Hematopoietic multipotent progenitor cell treated with erythropoietin and hydrocortisone succinate and interleukin-3 and kit ligand, for 6 days (in vitro differentiated cells): Measurements from ENCODE around the gene SELPLG.

Experiments used
- DNase-seq: peaks from one replicate; pipeline ENCODE4 v3.0.0-alpha.2; 2015

SELPLG gene

GRCh38 chr12:108618079-108618952 lies 15.4 kb downstream of the SELPLG start:
- DNase-seq: peak; percentile 92

DNA sequence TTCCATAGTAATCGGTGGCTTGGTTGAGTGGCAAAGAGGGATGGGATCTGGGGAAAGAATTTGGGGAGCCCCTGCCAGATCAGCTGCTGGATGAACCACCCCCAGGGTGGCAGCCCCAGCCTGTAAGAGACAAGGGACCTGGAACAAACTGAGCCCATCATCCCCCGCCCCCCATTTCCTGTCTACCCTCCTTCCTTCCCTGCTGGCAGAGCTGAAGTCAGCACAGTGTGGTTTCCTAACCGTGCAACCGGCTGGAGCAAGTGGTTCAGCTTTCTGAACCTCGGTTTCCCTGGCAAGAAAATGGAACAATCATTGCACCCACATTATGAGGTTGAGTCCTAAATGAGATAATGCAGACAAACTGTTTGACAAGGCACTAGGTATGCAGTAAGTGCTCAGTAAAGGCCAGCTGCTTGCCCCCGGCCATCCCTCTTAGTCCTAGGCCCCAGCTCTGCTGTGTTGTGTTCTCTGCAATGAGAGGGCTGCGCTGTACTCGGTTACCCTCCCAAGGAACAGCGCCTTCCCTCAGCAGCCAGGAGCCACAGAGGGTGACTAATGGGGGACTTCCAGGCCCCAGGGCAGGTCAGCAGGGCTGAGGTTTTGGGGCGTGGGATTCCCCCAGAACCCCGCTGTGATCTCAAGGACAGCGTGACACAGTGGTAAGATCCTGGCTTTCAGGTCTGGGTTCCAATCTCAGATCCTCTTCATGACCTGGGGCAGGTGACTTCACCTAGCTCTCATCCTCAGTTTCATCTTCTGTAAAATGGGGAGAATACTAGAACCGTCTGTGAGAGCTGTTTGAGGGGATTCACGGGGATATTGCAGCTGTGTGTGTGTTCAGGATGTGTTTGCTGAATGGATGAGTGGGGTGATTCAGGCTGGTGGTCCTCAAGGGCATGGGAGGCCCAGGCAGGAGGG lies 16.5 kb downstream of the SELPLG start:
- peak; percentile 61 for DNase-seq

GRCh38 chr12:108616359-108616758 lies 17.3 kb downstream of the SELPLG start:
- no peak for DNase-seq

GRCh38 chr12:108615918-108616317 lies 17.8 kb downstream of the SELPLG start:
- no peak for DNase-seq

GRCh38 chr12:108614639-108615038 lies 19.1 kb downstream of the SELPLG start:
- DNase-seq: no peak

DNA sequence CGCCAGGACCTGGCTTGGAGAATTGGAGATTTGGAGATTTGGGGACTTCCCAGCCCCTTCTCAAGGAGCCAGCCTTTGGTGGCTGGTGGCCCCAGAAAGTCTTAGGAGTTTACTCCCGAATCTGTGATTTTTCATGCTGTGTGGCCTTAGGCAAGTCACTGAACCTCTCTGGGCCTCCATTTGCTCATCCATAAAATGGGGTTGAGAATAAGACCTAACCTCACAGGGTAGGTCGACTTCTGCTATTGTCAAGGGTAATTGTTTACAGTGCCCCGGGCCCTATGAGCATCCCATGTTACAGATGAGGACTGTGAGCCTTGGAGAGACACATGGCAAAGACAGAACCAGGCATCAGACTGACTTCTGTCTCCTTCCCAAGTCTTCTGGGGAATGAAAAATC lies 19.7 kb downstream of the SELPLG start:
- no peak for DNase-seq

GRCh38 chr12:108613548-108613947 lies 20.1 kb downstream of the SELPLG start:
- no peak for DNase-seq

- DNase-seq: no peak
Measured at GRCh38 chr12:108612788-108613282, 20.9 kb downstream of the SELPLG start.

GRCh38 chr12:108611884-108612415 lies 21.7 kb downstream of the SELPLG start:
- DNase-seq: peak; percentile 74

- DNase-seq: no peak
Measured at GRCh38 chr12:108610856-108611605, 22.7 kb downstream of the SELPLG start.

GRCh38 chr12:108610336-108610815 lies 23.3 kb downstream of the SELPLG start:
- no peak for DNase-seq

DNA sequence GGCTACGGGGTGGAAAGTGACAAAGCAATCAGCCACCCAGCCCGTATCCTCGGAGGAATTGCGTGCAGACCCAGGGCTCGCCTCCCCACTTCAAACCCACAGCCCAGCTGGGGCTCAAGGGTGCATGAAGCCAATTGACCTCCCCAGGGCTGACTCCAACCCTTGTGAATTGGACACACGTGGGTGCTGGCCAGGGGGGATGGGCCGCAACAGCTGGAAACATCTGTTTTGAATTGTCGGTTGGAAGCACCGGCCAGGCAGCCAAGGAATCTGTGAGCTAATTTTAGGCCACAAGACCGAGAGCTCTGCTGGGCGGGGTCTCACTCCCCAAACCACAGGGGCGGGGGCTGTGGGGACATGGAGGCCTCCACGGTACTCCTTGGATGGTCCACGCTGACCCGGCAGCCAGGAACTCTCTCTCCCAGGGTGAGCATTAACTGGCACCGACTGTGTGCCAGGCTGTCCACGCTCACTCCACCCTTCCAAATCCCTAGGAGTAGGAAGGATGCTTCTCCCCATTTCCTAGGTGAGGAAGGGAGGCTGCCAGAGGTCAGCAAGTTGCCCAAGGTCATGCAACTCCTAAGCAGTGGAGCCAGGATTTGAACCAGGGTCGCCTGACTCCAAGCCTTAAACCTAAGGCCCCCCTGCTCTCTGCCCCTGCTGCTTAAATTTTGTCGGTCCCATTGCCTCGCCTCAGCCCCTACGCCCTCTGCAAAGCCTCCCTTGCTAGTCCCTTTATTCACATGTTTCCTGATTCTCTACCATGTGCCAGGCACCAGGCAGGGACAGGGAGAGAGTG lies 24.0 kb downstream of the SELPLG start:
- DNase-seq: peak; percentile 38

DNA sequence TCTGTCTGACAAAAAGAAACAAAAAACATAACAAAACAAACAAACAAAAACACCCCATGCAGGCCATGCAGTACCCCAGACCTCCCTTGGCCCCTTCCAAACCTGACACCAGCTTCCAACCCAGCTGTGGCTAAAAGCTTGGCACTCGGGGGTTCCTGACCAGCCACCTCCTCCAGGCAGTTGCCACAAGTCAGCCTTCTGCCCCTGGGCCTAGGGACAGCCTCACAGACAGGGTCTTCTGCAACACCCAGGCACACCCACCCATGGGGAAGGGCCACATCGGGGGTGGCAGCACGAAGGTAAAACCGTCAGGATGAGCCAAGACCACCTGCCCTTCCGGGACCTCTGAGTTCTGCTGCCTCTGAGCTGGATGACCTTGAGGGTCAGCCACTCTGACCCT lies 25.1 kb downstream of the SELPLG start:
- no peak for DNase-seq

DNA sequence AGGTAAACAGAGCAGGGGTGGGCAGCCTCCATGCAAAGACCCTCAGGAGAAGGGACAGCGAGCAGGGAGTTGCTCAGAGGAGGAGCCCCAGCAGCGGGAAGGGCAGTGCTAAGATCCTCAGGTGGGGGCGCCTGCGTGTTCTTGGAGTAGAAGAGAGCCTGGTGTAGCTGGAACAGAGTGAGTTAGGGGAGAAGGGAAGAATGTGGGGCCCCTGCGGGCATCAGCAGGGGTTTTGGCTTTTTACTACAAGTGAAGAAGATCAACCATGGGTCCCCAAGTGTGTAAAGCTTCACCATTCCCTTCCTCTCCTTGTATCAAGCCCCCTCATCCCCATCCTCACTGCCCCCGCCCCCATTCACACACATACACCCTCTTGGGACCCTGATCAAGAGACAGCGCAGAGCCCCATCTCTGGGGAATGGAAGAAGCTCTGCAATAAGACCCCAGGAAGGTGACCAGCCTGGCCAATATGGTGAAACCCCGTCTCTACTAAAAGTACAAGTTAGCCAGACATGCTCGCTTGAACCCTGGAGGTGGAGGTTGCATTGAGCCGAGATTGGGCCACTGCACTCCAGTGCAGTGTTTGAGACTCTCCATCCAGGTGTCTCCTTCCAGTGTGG lies 25.6 kb downstream of the SELPLG start:
- DNase-seq: no peak

DNA sequence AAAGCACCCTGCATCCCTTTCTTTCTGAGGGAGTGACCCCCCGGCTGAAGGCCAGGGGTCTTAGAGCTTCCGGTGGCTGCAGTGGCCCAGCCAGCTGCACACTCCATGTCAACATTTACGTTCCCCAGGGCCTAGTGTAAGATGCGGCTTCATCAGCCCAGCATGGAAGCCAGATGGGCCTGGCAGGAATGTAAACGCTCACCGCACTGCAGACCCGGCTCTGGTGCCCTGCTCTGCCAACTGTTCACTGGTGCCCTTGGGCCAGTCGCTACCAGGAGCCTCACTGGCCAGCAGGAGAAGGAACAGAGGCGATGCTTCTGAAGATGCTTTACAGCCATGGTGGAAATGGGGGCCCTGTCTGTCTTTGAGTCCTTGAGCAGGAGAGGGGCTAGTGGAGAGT lies 27.2 kb downstream of the SELPLG start:
- no peak for DNase-seq

DNA sequence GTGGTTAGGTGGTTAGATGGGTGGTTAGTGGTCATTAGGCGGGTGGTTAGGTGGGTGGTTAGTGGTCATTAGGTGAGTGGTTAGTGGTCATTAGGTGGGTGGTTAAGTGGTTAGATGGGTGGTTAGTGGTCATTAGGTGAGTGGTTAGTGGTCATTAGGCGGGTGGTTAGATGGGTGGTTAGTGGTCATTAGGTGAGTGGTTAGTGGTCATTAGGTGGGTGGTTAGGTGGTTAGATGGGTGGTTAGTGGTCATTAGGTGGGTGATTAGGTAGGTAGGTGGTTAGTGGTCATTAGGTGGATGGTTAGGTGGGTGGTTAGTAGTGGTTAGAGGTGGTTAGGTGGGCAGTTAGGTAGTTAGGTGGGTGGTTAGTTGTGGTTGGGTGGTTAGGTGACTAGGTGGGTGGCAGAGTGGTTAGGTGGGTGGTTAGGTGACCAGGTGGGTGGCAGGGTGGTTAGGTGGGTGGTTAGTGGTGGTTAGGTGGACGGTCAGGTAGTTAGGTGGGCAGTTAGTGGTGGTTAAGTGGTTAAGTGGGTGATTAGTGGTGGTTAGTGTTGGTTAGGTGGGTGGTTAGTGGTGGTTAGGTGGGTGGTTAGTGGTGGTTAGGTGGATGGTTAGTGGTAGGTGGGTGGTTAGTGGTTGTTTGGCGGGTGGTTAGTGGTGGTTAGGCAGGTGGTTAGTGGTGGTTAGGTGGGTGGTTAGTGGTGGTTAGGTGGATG lies 27.8 kb downstream of the SELPLG start:
- no peak for DNase-seq

DNA sequence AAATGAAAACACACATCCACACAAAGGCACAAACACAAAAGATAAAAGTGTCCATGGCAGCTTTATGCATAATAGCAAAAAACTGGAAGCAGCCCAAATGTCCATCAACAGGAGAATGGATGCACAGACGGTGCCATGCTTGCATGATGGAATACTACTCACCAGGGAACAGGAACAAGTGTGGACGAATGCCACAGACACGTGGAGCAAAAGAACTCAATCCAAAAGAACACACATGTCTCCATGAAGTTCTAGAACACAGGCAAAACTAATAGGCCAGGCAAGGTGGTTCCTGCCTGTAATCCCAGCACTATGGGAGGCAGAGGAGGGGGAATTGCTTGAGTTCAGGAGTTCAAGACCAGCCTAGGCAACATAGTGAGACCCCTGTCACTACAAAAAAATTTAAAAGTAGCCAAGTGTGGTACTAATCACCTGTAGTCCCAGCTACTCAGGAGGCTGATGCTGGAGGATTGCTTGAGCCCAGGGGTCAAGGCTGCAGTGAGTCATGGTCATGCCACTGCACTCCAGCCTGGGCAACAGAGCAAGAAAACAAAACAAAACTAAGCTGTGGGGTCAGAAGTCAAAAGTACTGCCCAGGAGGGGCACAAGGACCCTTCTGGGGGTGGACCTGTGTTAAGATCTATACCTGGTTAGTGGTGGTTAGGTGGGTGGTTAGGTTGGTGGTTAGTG lies 28.5 kb downstream of the SELPLG start:
- DNase-seq: no peak

DNA sequence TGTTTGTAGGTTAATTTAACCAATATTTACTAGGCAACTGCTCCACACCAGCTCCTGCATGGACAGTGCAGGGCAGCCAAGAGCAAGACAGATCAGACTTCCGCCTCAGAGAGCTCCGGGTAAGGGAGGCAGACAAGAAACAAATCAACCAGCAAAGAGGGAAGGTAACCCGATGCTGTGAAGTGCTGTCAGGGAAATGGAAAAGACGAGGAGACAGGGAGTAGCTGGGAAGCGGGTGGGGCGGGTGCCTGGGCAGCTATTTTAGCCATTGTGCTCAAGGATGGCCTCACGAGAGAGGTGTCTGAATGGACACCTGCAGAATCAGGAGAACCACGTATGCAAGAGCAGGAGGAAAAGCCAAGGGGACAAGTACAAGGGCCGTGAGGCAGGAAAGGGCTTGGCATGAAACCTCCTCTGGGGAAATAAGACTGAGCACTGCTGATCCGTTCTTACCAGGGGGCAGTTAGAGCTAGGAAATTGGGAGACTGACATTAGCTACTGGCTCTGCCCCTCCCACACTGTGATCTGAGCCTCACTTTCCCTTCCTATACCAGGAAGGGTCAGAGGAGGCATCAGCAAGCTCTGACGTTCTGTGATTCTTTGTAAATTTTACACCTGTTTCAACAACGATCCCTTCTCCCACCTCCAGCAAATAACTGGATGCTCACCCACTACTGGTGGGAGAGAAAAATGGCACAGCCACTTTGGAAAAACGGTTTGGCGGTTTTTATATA lies 29.3 kb downstream of the SELPLG start:
- DNase-seq: no peak

DNA sequence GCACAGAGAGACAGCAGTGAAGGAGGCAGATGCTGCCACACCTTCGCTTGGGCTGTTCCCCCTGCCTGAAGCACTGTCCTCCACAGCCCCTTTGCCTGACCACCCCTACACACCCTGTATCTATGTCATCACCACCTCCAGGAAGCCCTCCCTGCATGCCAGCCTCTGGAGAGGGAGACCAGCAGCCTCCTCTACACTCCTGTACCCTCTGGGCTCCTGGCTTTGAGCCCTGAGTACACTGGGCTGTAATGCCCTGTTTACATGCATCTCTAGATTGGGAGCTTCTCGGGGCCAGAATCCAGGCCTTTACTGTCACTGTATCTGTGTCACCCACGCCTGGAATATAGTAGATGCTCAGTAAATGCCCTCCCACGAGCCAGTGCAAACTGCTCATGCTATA lies 30.0 kb downstream of the SELPLG start:
- DNase-seq: no peak
